HG03108 (cell line): ENCODE data around the gene KCNQ1.

Experiments used
- ATAC-seq: cut with Tn5 transposase; IDR thresholded peaks from one replicate; pipeline ENCODE4 v1.9.1; 2021; ENCODE audit warnings: moderate library complexity; ENCODE audit not compliant: unreplicated experiment

KCNQ1 gene

GRCh38 chr11:2444821-2445745 is at the start of gene KCNQ1:
Gene KCNQ1 (plus strand): TSS chr11:2445008. CDS start chr11:2445099, 91 bp downstream.
- ATAC-seq: no peak

- no peak for ATAC-seq
Measured at GRCh38 chr11:2395211-2395730, 49.5 kb upstream of the KCNQ1 start.

- no peak for ATAC-seq
Measured at GRCh38 chr11:2395856-2396255, 49.0 kb upstream of the KCNQ1 start.

- no peak for ATAC-seq
Measured at GRCh38 chr11:2396471-2396870, 48.3 kb upstream of the KCNQ1 start.

- no peak for ATAC-seq
Measured at GRCh38 chr11:2397005-2397404, 47.8 kb upstream of the KCNQ1 start.

- ATAC-seq: no peak
Measured at GRCh38 chr11:2398664-2399355, 46.0 kb upstream of the KCNQ1 start.

- ATAC-seq: no peak
Measured at GRCh38 chr11:2399488-2400068, 45.2 kb upstream of the KCNQ1 start.

- ATAC-seq: peak; percentile 75
Measured at GRCh38 chr11:2400069-2400761, 44.6 kb upstream of the KCNQ1 start, which contains the start of gene TSSC4. Gene TSSC4 (plus strand): TSS chr11:2400750. CDS start chr11:2402634, 1,884 bp downstream.

- no peak for ATAC-seq
Measured at GRCh38 chr11:2400762-2401435, 43.9 kb upstream of the KCNQ1 start.

GRCh38 chr11:2401436-2401984 is 43.3 kb upstream of the KCNQ1 start:
- no peak for ATAC-seq

GRCh38 chr11:2402106-2402505 is 42.7 kb upstream of the KCNQ1 start:
- ATAC-seq: no peak

- ATAC-seq: no peak
Measured at GRCh38 chr11:2402890-2403645, 41.7 kb upstream of the KCNQ1 start.

GRCh38 chr11:2404735-2405196 is 40.0 kb upstream of the KCNQ1 start:
- ATAC-seq: no peak

GRCh38 chr11:2406451-2406850 is 38.4 kb upstream of the KCNQ1 start:
- ATAC-seq: no peak

- ATAC-seq: no peak
Measured at GRCh38 chr11:2406878-2407410, 37.9 kb upstream of the KCNQ1 start.

- no peak for ATAC-seq
Measured at GRCh38 chr11:2408671-2409070, 36.1 kb upstream of the KCNQ1 start.

- ATAC-seq: no peak
Measured at GRCh38 chr11:2409126-2409525, 35.7 kb upstream of the KCNQ1 start.

GRCh38 chr11:2409611-2410468 is 35.0 kb upstream of the KCNQ1 start:
- no peak for ATAC-seq
